GM12801 (cell line): Measurements from ENCODE around the gene PTCH2.

Experiments used
- TF ChIP-seq, protein P1 (sequence below): IDR thresholded peaks from one replicate; pipeline ENCODE4 v1.5.1; 2011; ENCODE audit warnings: control low read depth; ENCODE audit not compliant: insufficient read length; ENCODE audit errors: extremely low read depth

PTCH2 gene

DNA sequence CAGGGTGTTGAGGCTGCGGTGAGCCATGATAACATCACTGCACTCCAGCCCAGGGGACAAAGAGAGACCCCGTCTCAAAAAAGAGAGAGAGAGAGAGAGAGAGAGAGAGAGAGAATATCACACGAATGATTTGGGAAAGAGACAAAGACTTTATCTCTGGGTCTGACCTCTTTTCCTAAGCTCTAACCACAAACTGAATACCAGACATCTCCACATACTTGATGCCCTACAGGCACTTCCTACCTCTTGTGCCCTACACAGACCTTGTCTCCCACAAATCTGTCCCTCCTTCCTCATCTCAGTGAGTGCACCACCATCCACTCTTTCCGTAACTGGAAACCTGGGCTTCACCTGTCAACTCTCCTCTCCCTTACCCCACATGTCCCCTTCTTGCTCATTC is 27.0 kb upstream of the PTCH2 start:
- TF ChIP-seq, protein P1, sequence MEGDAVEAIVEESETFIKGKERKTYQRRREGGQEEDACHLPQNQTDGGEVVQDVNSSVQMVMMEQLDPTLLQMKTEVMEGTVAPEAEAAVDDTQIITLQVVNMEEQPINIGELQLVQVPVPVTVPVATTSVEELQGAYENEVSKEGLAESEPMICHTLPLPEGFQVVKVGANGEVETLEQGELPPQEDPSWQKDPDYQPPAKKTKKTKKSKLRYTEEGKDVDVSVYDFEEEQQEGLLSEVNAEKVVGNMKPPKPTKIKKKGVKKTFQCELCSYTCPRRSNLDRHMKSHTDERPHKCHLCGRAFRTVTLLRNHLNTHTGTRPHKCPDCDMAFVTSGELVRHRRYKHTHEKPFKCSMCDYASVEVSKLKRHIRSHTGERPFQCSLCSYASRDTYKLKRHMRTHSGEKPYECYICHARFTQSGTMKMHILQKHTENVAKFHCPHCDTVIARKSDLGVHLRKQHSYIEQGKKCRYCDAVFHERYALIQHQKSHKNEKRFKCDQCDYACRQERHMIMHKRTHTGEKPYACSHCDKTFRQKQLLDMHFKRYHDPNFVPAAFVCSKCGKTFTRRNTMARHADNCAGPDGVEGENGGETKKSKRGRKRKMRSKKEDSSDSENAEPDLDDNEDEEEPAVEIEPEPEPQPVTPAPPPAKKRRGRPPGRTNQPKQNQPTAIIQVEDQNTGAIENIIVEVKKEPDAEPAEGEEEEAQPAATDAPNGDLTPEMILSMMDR, result no peak

DNA sequence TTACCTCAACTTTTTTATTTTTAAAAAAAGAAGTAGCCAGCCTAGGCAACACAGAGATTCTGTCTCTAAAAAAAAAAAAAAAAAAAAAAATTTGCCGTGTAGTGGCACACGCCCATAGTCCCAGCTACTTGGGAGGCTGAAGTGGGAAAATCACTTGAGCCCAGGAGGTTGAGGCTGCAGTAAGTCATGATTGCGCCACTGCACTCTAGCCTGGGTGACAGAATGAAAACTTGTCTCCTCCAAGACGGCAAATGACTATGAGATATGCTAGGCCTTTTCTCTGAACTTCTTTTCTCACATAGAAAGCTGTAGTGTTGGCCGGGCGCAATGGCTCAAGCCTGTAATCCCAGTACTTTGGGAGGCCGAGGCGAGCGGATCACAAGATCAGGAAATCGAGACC is 24.7 kb upstream of the PTCH2 start:
- TF ChIP-seq, protein P1, result no peak

DNA sequence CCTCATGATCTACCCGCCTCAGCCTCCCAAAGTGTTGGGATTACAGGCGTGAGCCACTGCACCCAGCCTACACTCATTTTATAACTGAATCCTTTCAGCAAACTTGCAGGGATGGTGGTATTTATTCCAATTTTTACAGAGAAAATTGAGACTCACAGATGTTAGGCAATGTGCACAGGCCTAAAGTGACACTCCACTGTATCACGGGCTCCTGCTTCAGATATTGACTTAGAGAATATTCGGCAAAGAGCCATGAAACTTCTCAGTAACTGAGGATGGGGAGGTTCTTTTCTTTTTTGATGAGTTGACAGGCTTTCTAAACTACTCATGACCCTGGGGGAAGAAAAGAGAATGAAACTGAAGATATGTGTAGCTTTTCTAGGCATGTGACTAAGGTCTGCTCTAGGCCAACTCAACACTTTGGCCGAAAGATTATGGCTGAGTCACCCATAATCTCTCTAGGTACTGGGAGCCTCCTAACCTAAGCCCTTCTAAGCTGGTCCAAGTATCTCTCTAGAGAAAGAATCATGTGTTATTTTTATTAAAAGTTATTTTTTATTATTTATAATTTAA is 19.9 kb upstream of the PTCH2 start:
- TF ChIP-seq, protein P1, result no peak

DNA sequence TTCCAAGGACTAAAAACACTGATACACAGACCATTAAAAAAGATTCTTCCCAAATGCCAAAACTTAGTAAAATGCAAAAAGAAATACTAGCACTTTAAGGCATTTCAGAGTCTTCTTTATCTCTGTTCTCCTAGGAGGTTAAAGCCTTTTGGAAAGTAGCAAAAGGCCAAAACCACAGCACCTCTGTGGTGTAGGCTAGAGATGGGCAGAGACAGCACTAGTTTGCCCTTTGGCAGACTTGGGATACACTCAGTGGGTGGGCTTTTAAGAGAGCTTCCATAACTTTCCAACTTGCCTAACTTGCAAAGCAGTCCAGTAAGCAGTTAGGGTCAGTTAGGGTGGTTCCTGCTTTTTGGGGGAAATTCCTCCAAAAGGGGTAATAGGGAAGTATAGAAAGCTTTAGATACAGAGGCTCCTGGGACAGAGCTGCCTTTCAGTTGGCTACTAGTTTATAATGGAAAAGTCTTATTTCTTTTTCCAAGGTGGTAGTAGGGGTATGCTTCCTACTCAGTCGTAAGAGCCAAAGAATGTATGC is 17.9 kb upstream of the PTCH2 start:
- TF ChIP-seq, protein P1, result no peak

DNA sequence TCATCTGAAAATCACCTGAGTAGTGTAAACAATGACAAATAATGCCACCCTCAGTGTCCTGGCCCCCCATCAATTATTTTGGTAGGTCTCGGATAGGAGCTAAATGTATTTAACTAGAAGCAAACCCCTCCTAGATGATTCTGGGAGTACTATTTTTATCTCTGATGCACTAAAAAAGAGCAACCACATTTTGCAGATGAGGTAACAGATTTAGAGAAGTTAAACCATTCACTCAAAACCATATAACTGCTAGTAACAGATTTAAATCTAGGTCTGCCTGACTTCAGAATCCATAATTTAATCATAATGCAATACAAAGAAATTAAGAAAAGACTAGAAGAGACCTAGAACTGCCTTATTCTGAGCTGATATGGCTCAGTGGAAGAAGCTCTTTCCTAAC is 17.3 kb upstream of the PTCH2 start:
- TF ChIP-seq, protein P1, result no peak

DNA sequence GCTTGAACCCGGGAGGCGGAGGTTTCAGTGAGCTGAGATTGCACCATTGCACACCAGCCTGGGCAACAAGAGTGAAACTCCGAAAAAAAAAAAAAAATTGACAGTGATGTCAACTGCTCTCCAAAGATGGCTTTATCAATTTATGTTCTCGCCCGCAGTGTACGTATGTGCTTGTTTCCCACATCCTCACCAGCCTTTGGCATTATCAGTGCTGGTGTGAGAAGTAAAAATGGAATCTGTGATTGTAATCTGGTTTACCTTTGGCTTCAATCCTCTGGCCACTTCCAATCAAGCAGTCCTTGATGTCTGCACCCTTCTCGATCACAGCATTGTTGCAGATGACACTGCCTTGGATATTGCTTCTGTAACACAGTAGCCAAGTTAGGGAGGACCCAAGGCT is 14.4 kb upstream of the PTCH2 start:
- TF ChIP-seq, protein P1, result no peak

DNA sequence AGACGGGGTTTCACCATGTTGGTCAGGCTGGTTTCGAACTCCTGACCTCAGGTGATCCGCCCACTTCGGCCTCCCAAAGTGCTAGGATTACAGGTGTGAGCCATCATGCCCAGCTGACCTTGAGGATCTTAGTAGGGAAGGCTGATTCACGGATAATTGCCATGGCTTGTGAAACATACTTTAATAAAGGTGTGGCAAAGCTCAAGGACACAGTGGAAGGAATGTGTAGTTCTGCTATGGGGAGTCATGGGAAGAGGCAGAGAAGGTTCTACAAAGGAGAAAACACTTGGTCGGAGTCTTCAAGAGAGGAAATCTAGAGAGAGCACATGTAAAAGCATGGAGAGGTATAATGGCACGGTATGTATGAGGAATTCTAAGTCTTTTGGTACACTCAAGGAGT is 12.7 kb upstream of the PTCH2 start:
- TF ChIP-seq, protein P1, result no peak
